LNCAP (cell line): ENCODE data around the gene CHORDC1.

Experiments used
- CTCF ChIP-seq: fragments of 450-650 bp; IDR thresholded peaks from 2 replicates; pipeline ENCODE4 v1.5.1; 2017; ENCODE audit warnings: mild to moderate bottlenecking

Gene CHORDC1

GRCh38 chr11:90208857-90209256, 14.0 kb downstream of the CHORDC1 start:
- no peak for TF ChIP-seq CTCF

GRCh38 chr11:90204832-90205646, 17.8 kb downstream of the CHORDC1 start:
- peak; percentile 93 for TF ChIP-seq CTCF

- no peak for TF ChIP-seq CTCF
These were observed 18.4 kb downstream of the CHORDC1 start for GRCh38 chr11:90204407-90204806.

GRCh38 chr11:90202342-90202741, 20.5 kb downstream of the CHORDC1 start:
- TF ChIP-seq CTCF: no peak

GRCh38 chr11:90197377-90197776, 25.5 kb downstream of the CHORDC1 start:
- TF ChIP-seq CTCF: no peak

GRCh38 chr11:90192869-90193582, 29.8 kb downstream of the CHORDC1 start:
- no peak for TF ChIP-seq CTCF

GRCh38 chr11:90189011-90189410, 33.8 kb downstream of the CHORDC1 start:
- no peak for TF ChIP-seq CTCF
